Measurements from ENCODE around the gene ZNF284. TPM values are rescaled to one million over a fixed set of nuclear protein-coding genes. Genes with fewer than 3 reads are reported as not detected.
"Not testable (repeated sequence)": the region's sequence is repeated elsewhere in the genome, so short reads cannot be mapped to it uniquely, and the experiment has no call there.

Gene ZNF284
- total RNA-seq, 2 experiments from 2014 or later, result 2.2 to 2.5 TPM

GRCh38 chr19:44113138-44113783, 41.3 kb downstream of the ZNF284 start, which contains the start of gene ZNF225:
TSS of gene ZNF225 (plus strand) at chr19:44113399. CDS start at chr19:44115828, 2,429 bp downstream.
- H3K27ac Mint-ChIP-seq, result peak within 1 kb of the TSS; percentile 95
- DNase-seq (peak; percentile 92), ATAC-seq (peak; percentile 88)
- H3K36me3 Mint-ChIP-seq (ENCODE audit: low read depth), result peaks cover 45% of the 10 kb centered on the region
- peaks cover 28% of the 10 kb centered on the region for H3K4me1 Mint-ChIP-seq (ENCODE audit: low read depth)
- no peaks in the 10 kb centered on the region for H3K27me3 Mint-ChIP-seq (ENCODE audit: low read depth)
- ChIA-PET POLR2A (interaction anchor here (0.7 to 1.2 kb wide), 4 partner anchors 18 to 94 kb away, joined by 3 to 6 read pairs (median 4); no protein-coding TSS in a partner anchor), CTCF (interaction anchor here (1.3 kb wide), 1 partner anchor 18 kb away, joined by 3 read pairs; no protein-coding TSS in a partner anchor)
- peak within 1 kb of the TSS; percentile 99 for H3K4me3 Mint-ChIP-seq
- H3K9me3 Mint-ChIP-seq (ENCODE audit: insufficient read depth), result peaks cover 22% of the 10 kb centered on the region

GRCh38 chr19:44113784-44114390, 41.9 kb downstream of the ZNF284 start:
- peak overlapping the region; percentile 99 for H3K4me3 Mint-ChIP-seq
- peak overlapping the region; percentile 95 for H3K27ac Mint-ChIP-seq
- ChIA-PET POLR2A (interaction anchor here (0.8 to 1.2 kb wide), 4 partner anchors 17 to 94 kb away, joined by 3 to 6 read pairs (median 4); partner anchors contain the start of gene ZNF222), CTCF (interaction anchor here (1.3 kb wide), 1 partner anchor 19 kb away, joined by 3 read pairs; no protein-coding TSS in a partner anchor)
- peaks cover 28% of the 10 kb centered on the region for H3K4me1 Mint-ChIP-seq (ENCODE audit: low read depth)
- DNase-seq, result no peak
- H3K27me3 Mint-ChIP-seq (ENCODE audit: low read depth), result no peaks in the 10 kb centered on the region
- ATAC-seq, result peak; percentile 9
- H3K9me3 Mint-ChIP-seq (ENCODE audit: insufficient read depth), result peaks cover 18% of the 10 kb centered on the region
- H3K36me3 Mint-ChIP-seq (ENCODE audit: low read depth), result peaks cover 47% of the 10 kb centered on the region

GRCh38 chr19:44121162-44121561, 49.2 kb downstream of the ZNF284 start:
- H3K27me3 Mint-ChIP-seq (ENCODE audit: low read depth); DNase-seq; ATAC-seq; POLR2A ChIA-PET; H3K4me3 Mint-ChIP-seq; H3K4me1 Mint-ChIP-seq (ENCODE audit: low read depth); H3K27ac Mint-ChIP-seq; CTCF ChIA-PET: not testable (repeated sequence)
- H3K36me3 Mint-ChIP-seq (ENCODE audit: low read depth), result peaks cover 87% of the 10 kb centered on the region
- peaks cover 29% of the 10 kb centered on the region for H3K9me3 Mint-ChIP-seq (ENCODE audit: insufficient read depth)

- ChIA-PET CTCF (interaction anchor here (0.9 kb wide), 1 partner anchor 37 kb away, joined by 3 read pairs; no protein-coding TSS in a partner anchor), POLR2A (no interaction called here)
- Mint-ChIP-seq H3K27ac (no peak overlapping the region), H3K4me1 (ENCODE audit: low read depth) (no peaks in the 10 kb centered on the region), H3K36me3 (ENCODE audit: low read depth) (peaks cover 35% of the 10 kb centered on the region), H3K9me3 (ENCODE audit: insufficient read depth) (peaks cover 15% of the 10 kb centered on the region), H3K4me3 (no peak overlapping the region), H3K27me3 (ENCODE audit: low read depth) (no peaks in the 10 kb centered on the region)
- DNase-seq (no peak), ATAC-seq (no peak)
These were observed 60.0 kb downstream of the ZNF284 start for GRCh38 chr19:44131955-44132354.

Other genes with a start within 250 kb of the ZNF284 start
- gene ZNF283, start 244.8 kb upstream of the ZNF284 start, total RNA-seq, result 1 to 10 TPM; 4.9 to 6.9 TPM
- gene ZNF404, start 188.2 kb upstream of the ZNF284 start, total RNA-seq, result 1 to 10 TPM; 1.6 to 2.6 TPM
- 10 to 100 TPM; 14.0 to 16.5 TPM for gene ZNF45, start 136.9 kb upstream of the ZNF284 start, total RNA-seq
- gene ZNF221, start 120.9 kb upstream of the ZNF284 start, total RNA-seq, result 1 to 10 TPM; 1.9 TPM
- 1 to 10 TPM; 2.2 to 3.0 TPM for gene ZNF155, start 88.0 kb upstream of the ZNF284 start, total RNA-seq
- gene ZNF230, start 69.2 kb upstream of the ZNF284 start, total RNA-seq, result 1 to 10 TPM; 4.4 to 5.0 TPM
- 1 to 10 TPM; 2.6 to 3.0 TPM for gene ZNF222, start 46.8 kb upstream of the ZNF284 start, total RNA-seq
- not detected for gene ZNF223, start 20.1 kb upstream of the ZNF284 start, total RNA-seq
- 10 to 100 TPM; 26.3 to 27.7 TPM for gene ZNF224, start 22.2 kb downstream of the ZNF284 start, total RNA-seq
- 1 to 10 TPM; 4.1 to 4.5 TPM for gene ZNF225, start 41.2 kb downstream of the ZNF284 start, total RNA-seq
- 10 to 100 TPM in 1 of 2 experiments, 1 to 10 TPM in 1; 9.6 to 10.1 TPM for gene ZNF234, start 69.4 kb downstream of the ZNF284 start, total RNA-seq
- gene ZNF226, start 92.9 kb downstream of the ZNF284 start, total RNA-seq, result 10 to 100 TPM; 12.9 to 14.7 TPM
- 10 to 100 TPM; 22.8 to 27.7 TPM for gene ZNF227, start 140.4 kb downstream of the ZNF284 start, total RNA-seq
- 1 to 10 TPM in 1 of 2 experiments, under 1 TPM in 1; 0.73 to 1.0 TPM for gene ZNF233, start 187.7 kb downstream of the ZNF284 start, total RNA-seq
- 1 to 10 TPM; 5.5 to 5.6 TPM for gene ZNF235, start 232.9 kb downstream of the ZNF284 start, total RNA-seq

Measured in activated CD8-positive, alpha-beta T cell treated with anti-CD3 and anti-CD28 coated beads, Interleukin-2, amount 10 ng/mL, durations not matched to agents 7 days and 5 days (primary cell).